IPS DF 4.7 (cell line): ENCODE results near the gene MYRFL.

ENCODE experiments used
- DNase-seq: peaks from one replicate; pipeline ENCODE4 v3.0.0-alpha.2; 2013; ENCODE audit warnings: low spot score; ENCODE audit errors: extremely low read depth

MYRFL gene

DNA sequence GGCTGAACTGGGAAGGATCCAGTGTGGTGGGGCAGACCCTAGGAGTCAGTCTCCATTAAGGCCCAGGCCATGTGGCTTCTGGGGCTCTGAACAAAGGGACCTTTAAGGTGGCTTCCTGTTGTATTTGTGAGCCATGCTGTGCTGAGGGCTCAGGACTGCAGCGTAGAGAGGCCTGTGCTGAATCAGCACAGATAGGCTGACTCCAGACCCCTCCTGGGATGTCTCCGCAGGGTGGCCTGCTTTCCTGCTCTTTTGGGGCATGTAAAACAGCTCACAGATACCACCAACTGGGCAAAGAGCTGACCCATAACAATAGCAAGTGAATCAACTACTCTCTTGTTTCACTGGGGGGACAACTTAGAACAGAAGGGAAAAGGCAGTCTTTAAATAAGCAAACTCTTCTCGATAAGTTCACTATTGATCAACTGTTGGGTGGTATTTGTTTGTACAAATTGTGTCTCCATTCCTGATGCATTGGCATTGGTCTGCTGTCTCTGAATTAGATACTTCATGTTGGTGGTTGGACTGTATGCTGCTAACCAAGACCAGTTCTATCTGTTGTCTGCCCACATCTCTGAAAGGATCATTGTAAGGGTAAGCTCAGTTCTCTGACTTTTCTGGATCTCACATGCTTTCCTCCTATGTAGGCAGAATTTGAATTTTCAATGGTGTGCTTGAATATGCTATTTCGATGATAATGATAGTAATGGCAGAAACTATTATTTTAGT is 71.8 kb downstream of the MYRFL start:
- peak; percentile 92 for DNase-seq

DNA sequence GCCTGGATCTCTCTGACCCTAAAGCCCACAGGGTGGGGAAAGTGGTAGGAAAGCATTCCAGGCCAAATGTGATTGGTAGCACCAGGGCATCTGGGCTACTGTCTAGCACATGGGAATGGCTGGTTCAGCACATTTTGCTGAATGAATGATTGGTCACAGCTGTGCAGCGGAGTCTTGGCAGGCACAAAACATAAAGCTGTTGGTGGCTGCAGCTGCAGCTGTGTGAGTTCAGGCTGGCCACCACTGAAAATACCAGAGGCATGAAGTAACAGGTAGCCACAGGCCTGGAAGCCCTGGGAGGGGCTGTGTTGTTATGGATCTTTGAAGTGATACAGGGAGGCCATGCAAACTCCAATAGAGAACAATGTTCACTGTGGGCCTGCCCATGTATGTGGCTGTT is 72.7 kb downstream of the MYRFL start:
- DNase-seq, result no peak

DNA sequence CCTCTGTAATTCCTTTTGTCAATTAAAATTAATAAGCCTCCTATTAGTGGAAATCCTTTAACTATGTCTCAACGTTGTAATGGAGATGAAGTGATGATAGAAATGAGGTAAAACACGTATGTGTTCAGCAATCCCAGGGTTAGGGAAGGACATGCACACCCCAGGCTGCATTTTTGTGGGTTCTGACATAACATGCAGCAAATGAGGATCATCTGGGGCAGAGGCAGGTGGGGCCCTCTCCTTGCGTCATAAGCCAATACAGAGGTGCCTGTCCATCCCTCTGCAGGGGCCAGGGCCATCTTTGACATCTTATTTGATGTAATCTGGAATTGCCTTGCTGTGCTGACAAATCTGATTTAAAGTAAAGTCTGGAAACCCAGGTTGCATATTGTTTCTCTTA is 73.2 kb downstream of the MYRFL start:
- no peak for DNase-seq

DNA sequence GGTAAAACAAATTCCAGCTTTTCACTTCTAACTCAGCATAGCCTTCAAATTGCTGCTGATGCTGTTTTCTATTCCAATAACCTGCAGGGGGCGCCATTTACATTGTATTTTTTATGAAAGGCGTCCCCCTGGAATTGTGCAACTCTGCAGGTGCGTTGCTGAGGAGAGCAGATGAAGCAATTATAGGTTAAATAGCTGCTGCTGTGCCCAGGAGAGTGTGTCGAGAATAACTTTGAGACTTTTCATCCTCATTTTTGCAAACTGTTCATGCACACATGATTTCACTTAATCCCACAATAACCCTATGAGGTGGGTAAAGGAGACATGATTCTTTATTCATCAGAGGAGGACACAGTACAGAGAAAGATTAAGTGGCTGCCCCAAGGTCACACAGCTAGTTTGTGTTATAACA is 75.7 kb downstream of the MYRFL start:
- no peak for DNase-seq

DNA sequence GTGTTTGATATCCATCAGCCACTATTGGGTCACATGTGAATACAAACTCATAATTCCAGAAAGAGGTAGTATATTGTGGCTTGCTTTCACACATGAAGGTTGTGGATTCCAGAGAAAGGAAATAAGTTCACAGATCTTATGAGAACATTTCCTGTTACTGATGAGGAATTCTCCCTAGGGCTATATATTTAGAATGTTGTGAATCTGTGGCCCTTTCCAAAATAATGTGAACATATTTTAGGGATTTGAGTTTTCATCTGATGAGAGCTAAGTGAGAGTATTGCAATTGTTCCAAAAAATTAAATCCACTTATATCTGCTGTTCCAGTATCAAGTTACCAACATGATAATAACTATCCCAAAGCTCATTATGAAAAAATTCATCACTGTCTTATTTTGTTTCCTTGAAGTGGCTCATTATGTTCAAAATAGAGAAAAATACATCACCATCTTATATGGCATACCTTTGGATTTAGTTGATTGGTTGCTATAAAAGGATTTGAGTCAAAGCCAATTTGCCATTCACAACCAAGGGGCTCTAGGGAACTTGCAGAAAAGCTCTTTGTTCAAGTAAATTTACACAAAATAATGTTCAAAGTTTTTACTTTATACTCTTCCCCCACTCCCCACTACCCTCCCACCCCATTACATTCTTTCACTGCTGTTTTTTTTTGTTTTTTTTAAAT is 76.3 kb downstream of the MYRFL start:
- DNase-seq, result no peak

DNA sequence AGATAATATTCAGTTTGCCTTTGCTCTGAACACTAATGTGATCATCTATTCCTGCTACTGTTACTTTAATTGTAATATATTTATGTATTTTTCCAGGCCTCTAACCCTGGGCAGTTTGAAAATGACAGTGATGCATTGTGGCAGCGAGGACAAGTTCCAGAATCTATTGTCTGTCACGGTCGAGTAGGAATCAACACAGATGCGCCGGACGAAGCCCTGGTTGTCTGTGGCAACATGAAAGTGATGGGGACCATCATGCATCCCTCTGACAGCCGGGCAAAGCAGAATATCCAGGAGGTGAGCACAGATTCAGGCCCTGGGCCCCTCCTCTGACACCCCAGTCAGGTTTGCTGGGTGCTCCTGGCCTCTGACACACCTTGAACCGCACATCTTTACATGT is 78.5 kb downstream of the MYRFL start:
- DNase-seq, result no peak

DNA sequence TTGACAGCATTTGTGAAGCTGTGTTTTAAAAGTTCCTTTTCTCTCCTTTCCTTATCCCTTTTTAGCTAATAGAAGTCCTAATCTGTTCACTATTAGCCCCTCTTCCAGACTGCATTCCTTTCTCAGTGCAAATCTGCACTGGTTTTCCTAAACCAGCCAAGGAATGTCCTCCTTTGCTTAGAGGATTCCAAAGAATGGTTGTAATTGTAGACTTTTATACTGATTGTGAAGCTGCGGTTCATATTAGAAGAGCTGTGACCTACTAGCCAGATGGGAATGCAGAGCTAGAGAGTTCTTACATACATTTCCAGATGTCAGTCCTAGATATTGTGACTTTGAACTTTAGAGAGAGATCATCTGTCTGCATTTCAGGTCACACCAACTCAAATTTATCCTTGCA is 79.8 kb downstream of the MYRFL start:
- DNase-seq, result no peak

DNA sequence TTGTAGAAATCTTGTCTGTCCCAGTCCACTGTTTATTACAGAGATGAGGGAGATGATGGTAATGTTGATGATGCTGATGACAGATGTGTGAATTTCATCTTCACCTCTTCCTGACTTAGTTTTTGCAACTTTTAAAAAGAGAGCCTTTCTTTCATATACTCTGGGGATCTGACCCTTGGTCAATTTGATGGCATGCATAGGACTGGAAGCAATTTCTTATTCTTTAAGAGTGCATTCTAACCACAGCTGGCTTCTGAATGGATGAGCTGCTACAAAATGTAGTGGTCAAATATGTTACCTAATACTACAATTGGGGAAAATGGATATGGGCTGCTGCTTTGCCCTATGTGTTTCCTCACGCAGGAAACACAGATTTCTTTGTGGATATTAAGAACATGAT is 80.8 kb downstream of the MYRFL start:
- no peak for DNase-seq

DNA sequence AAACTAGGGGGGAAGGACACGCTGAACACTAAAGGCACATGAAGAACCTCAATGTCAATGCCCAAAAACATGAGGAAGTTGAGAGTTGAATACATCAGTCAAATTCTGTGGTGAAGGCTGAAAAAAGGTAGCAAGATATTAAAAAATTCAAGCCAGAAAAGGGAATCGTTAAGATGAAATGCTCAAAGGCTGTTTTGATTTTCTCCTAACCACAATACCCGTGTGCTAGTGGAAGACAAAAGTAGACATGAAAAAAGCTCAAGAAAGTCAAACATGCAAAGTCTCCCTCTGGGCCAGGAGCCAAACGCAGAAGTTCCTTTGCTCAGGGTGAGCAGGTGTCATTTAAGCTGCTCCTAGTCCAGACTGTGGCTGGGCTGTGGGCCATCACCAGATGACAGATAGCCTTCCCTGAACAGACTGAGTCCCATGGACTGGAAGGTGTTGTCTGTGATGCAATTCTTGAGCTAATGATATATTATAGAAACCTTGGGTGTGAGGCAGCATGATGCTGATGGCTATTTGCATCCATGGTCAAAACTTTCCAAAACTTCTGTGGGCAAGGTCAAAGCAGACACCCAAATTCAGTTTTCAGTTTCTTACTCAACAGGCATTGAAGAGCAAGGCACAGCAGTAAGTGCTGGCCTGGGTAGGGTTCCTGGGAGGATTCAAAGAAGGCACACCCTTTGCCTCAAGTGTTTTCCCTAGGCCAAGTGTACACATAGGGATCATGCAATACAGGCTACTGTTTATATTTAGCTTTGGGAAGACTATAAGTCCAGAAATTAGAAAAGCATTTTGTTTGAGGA is 81.6 kb downstream of the MYRFL start:
- DNase-seq, result no peak

DNA sequence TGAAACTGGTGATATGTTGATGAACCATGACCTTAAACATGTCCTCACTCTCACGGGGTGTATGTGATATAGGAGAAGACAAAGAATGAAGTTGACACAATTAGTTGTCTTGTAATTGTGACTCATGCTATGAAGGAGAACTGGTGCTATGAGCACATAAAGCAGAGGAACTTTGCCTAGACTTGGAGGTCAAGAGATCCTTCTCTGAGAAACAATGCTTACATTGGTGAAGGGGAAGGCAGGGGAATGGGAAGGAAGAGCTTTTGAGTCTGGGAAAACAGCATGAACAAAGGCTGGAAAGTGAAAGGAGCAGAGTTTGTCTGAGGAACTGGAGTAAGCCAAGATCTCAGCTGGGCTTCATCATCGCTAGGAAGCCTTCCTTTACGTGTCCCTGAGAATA is 83.2 kb downstream of the MYRFL start:
- no peak for DNase-seq

DNA sequence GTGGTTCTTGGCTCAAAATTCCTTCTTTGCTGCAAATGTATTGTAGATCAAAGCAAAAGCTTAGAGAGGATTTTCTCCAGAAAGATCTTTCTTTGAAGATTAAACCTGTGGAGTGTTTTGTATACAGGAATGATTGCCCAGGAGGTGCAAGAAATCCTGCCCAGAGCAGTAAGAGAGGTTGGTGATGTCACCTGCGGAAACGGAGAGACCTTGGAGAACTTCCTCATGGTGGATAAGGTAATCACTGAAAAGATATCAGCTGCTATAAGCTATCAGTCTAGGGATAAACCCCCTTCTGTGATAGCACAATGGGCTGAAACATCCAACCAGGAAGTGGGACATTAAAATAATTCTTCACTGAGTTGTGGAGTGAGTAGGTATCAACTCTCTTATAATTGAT is 85.7 kb downstream of the MYRFL start:
- no peak for DNase-seq

DNA sequence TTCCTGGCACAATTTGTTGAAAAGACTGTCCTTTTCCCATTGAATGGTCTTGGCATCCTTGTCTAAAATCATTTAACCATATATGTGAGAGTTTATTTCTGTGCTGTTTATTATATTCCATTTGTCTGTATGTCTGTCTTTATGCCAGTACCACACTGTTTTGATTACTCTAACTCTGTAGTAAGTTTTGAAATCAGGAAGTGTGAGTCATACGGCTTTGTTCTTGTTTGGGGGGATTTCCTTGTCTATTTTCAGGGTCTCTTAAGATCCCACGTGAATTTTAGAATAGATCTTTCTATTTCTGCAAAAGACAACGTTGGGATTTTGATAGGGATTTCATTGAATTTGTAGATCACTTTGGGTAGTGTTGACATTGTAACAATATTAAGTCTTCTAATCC is 88.5 kb downstream of the MYRFL start:
- no peak for DNase-seq

DNA sequence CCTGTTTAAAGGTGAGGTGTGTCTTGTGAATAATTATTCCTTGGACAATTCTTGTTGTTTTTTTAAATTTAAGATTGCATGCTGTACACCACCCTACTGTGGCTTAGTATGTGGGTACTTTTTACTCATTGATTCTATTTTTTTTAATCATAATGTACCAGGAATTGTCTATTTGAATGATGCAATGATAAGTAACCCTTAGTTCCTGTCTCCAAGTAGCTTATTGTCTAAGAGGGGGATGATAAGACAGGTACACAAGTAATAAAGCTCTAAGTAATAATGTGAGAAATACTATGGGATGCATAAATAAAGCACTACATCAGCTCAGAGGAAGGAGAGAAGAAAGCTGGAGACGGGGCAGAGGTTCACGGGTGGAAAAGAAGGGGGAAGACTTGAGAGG is 90.9 kb downstream of the MYRFL start:
- no peak for DNase-seq

DNA sequence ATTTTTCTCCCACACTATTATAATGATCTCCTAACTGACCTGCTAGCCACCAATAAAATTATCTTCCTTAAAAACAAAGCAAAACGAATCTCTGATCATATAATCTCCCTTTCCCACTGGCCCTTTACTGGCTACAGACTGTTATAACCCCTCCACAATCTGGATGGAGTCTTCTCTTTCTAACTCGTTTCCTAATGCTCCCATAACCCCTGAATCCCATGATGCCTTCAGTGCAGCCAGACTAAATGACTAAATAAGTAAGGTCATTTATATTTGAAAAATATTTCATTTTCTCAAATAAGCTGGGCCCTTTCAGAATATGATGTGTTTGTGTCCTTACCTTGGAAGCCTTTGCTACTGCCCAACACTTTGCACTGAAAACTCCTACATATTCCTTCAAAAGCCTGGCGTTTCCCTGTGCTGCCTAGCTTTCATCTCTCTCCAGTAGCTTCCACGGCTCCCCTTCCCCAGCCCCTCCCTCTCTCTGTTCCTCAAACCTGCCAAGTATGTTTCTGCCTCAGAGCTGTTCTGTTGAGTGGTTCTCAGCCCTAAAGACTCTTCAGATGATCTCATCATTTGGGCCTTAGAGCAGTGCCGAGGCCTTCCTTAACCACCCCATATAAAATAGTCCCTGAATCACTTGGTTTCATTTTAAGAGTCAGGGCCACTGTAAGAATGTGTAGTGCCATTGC is 91.7 kb downstream of the MYRFL start:
- no peak for DNase-seq

DNA sequence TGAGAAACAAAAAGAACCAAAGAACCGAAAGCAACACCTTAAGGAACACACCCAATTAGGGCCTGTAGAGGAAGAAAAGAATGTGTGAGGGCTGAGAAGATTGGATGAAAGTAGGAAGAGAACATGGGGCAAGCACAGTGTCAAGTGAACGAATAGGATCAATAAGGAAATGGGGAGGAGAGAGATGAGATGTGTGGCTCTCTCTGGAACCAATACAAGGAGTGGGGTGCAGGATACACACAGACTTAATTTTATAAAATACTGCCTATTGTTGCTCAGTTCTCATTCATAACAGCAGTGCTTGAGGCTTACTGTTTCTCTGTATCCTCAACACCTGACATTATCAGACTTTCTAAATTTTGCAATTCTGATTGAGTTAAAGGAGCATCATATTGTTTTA is 93.3 kb downstream of the MYRFL start:
- DNase-seq, result no peak

DNA sequence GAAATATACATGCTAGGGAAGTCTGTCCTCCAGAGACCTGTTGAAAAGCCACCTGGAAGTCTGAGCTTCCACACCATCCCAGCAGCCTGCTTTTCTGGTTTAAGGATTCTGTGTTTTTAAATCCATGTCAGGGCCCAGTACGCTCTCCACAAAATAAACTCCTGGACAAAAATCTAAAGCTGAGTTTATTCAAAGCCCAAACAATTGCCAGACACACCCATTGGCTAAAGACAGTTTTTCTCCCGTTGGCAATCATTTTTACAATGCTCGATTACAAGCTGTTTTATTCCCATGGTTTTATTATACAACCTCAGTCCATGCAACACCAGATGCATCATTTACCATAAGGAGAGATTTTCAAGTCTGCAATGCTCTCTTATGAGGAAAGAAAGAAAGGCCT is 94.5 kb downstream of the MYRFL start:
- DNase-seq, result no peak

DNA sequence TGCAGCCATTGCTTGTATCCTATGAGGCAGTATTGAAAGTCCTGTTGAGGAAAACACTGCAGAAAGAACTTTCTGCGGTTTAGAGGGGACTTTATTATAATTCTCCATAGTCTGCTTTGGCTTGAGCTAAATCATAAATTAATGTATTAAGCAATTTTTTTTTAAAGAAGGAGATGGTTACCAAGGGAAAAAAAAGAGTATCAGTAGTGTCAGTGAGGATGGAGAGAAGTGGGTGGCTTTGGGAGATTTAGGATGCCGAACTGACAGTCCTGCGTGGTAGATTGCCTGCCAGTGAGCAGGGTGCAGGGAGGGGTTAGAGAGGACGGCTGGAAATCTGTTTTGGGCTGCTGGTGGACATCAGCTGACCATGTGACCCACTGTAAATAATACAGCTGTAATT is 96.8 kb downstream of the MYRFL start:
- no peak for DNase-seq

DNA sequence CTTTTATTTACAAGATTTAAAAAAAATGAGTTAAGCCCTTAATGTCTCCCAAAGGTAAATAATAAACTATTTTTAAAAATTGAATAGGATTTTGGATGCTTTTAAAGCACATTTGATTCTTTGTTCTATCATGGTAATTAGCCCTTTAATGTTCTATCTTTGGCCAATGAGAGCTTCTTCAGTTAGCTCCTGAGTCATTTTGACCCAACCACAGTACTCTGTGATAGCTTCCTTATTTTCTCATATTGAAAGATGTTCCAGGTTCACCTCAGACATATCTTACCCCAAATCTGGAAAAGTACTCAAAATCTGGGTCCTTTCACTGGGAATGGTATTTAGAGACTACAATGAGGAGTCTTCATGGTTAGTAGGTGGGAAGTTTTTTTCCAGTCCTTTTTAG is 98.0 kb downstream of the MYRFL start:
- DNase-seq, result no peak

DNA sequence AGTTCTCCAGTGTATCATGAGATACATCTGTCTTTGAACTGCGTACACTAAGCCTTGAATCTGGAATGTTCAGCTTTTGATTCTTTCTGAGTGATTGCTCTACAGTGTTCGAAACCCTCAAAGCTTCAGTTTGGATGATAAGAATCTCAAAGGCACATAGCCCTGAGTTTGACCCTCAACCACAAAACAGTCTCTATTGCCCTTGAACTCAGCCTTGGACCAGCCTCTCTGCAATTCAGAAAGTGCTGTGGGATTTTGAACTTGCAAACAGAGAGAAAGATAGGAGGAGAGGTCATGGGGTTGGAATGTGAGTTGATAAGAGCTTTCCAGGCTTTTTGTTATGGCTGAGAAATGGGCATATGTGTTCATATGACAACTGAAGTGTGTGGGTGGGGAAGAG is 100.3 kb downstream of the MYRFL start:
- no peak for DNase-seq

DNA sequence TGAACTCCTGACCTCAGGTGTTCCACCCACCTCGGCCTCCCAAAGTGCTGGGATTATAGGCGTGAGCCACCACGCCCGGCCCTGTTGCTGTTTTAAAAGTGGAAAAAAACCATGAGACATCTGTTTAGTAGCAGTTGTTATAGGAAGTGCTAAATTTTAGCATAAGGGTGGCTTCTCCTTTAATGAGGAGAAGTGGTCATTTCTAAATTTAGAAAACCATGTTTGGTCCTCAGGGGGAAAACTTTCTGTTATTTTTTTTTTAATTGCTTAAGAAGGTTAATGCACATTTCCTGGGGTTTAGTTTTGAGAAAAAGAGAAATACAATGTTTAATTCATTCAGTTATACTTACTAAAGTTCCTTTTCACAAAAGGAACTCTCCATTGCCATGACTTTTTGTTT is 102.1 kb downstream of the MYRFL start:
- no peak for DNase-seq

DNA sequence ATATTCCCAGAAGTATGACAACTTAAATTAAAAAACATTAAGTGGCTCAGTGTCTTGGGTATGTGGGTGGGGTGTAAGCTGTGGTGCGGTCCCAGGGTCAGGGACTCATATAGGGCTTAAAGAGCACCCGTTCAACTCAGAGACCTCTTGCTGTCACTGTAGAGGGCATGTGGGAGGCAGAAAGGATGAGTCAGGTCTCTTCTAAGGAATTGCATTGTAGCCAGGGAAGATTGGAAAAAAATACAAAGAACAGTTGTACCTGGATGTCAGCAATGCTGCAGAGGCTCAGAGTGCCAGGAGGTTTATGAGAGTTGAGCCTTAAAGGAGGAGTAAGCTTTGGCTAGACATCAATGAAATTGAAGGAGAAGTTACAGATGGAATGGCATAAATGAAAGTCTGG is 104.1 kb downstream of the MYRFL start:
- no peak for DNase-seq

DNA sequence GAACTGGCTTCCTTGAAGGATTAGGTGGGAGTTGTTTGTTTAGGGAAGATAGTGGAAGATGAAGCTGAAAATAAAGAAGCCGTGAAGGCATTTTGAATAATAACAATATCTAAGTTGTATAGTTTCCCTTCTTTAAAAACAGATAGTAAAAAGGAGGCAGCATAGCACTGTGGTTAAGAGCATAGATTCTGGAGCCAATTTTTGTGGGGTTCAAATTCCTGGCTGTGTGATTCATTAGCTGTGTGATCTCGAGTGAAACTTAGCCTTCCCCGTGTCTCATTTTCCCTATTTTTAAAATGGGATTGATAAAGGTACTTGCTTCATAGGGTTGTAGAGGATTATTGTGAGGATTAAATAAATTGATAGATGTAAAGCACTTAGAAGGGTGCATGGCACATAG is 104.5 kb downstream of the MYRFL start:
- DNase-seq, result no peak
